Gastrocnemius medialis (tissue), 4 donors: ENCODE data around the gene CTR9. TPM values are rescaled to one million over a fixed set of nuclear protein-coding genes. Genes with fewer than 3 reads are reported as not detected.

Experiments
- ATAC-seq, 2 donors: fragments of 150-250 bp; one replicate each; pipeline ENCODE4 v1.9.1; 2016
- DNase-seq, 2 donors: peaks; one replicate each; pipeline ENCODE4 v3.0.0-alpha.2; 2019
- H3K27ac ChIP-seq, 4 donors: fragments of 200-600 bp; sonication (generic); 1 replicate in 1 of 4; 2 replicates in 3 of 4; pipeline ENCODE4 v1.5.1; 2016 to 2018; ENCODE audit warnings: mild to moderate bottlenecking in 2 of 4, moderate library complexity in 1 of 4
- H3K27me3 ChIP-seq, 3 donors: fragments of 200-600 bp; sonication (generic) in 2 of 3; 1 replicate in 1 of 3; 2 replicates in 2 of 3; pipeline versions ENCODE4 v1.5.1 to v1.6.0; 2016 to 2019; ENCODE audit warnings: mild to moderate bottlenecking in 1 of 3, moderate library complexity in 1 of 3
- H3K36me3 ChIP-seq, 2 donors: fragments of 200-600 bp; sonication (generic) in 1 of 2; one replicate each; pipeline ENCODE4 v1.5.1; 2017 to 2018
- H3K4me1 ChIP-seq, 2 donors: fragments of 200-600 bp; sonication (generic) in 1 of 2; one replicate each; pipeline ENCODE4 v1.5.1; 2016 to 2017; ENCODE audit warnings: mild to moderate bottlenecking in 2 of 2
- H3K4me3 ChIP-seq, 4 donors: fragments of 200-600 bp; sonication (generic) in 3 of 4; 1 replicate in 1 of 4; 2 replicates in 3 of 4; pipeline ENCODE4 v1.5.1; 2016 to 2019; ENCODE audit warnings: mild to moderate bottlenecking in 2 of 4
- H3K9me3 ChIP-seq, 3 donors: fragments of 200-600 bp; sonication (generic) in 2 of 3; 1 replicate in 1 of 3; 2 replicates in 2 of 3; pipeline ENCODE4 v1.5.1; 2016 to 2019
- CTCF ChIP-seq, 5 experiments: fragments of 450-650 bp in 3 of 5; fragments of 200-600 bp in 2 of 5; sonication (generic) in 2 of 5; IDR thresholded peaks in 4 of 5; conservative IDR thresholded peaks in 1 of 5; 1 replicate in 4 of 5; 2 replicates in 1 of 5; pipeline ENCODE4 v1.5.1; 2016 to 2019; ENCODE audit warnings: antibody characterized with exemption in 5 of 5, mild to moderate bottlenecking in 3 of 5, moderate library complexity in 3 of 5
- POLR2A ChIP-seq, 2 donors: fragments of 450-650 bp; IDR thresholded peaks; one replicate each; pipeline ENCODE4 v1.6.1; 2017; ENCODE audit warnings: antibody characterized with exemption in 2 of 2, mild to moderate bottlenecking in 2 of 2, moderate library complexity in 2 of 2
- in situ Hi-C, 4 donors: fragments of 200-750 bp; cut with MboI; loops; one replicate each; pipeline versions ENCODE4 v1.15.0 to v1.8.0; 2017; ENCODE audit warnings: low sequenced_read_pairs in 4 of 4
- intact Hi-C: fragments of 100-400 bp; cut with DNase I; formaldehyde crosslinking; loops from one replicate; pipeline ENCODE4 v1.15.1; 2023; ENCODE audit warnings: low total_unique reads
- total RNA-seq, 4 donors: library from RNA; depleted of rRNA; stranded (reverse); fragments of >200 nt; gene quantifications; one replicate each; pipeline versions ENCODE4 v1.1.0 to v1.2.3, GENCODE V29; 2016

Gene CTR9
- total RNA-seq, 4 donors from 2014 or later, result 18.3 to 22.2 (median 20.4) TPM

GRCh38 chr11:10752061-10752460 lies 1.0 kb downstream of the CTR9 start:
- intact Hi-C loops, result loop anchor here (5.0 kb wide), 1 partner anchor 55 kb away; the partner anchor contains the start of gene EIF4G2
- no peaks in the 10 kb centered on the region for H3K27me3 ChIP-seq
- H3K4me3 ChIP-seq, result peak overlapping the region; percentile 65 to 96 (median 90)
- no peaks in the 10 kb centered on the region for H3K9me3 ChIP-seq
- no peak for ATAC-seq
- no peak for DNase-seq
- in situ Hi-C loops, result no loop called here
- peaks cover 0 to 45% of the 10 kb centered on the region in 2 donors for H3K36me3 ChIP-seq
- H3K27ac ChIP-seq, result peak overlapping the region; percentile 86 to 98 (median 97)
- peaks cover 10 to 26% of the 10 kb centered on the region in 2 donors for H3K4me1 ChIP-seq
- TF ChIP-seq CTCF (IDR thresholded peaks at IDR 0.05 in 4 of 5, conservative IDR thresholded peaks at IDR 0.05 in 1 of 5) (no peak), POLR2A (IDR thresholded peaks at IDR 0.05) (no peak)

- H3K27me3 ChIP-seq, result no peaks in the 10 kb centered on the region
Measured at GRCh38 chr11:10752486-10752885, 1.4 kb downstream of the CTR9 start.

GRCh38 chr11:10758957-10759356 lies 7.9 kb downstream of the CTR9 start:
- TF ChIP-seq POLR2A (IDR thresholded peaks at IDR 0.05) (no peak), CTCF (IDR thresholded peaks at IDR 0.05 in 4 of 5, conservative IDR thresholded peaks at IDR 0.05 in 1 of 5) (no peak)
- in situ Hi-C loops, result loop anchor here in 1 of 4 donors (5.0 kb wide), 1 partner anchor 43 kb away; no protein-coding TSS in a partner anchor
- ATAC-seq, result no peak
- H3K4me1 ChIP-seq, result no peaks in the 10 kb centered on the region
- DNase-seq, result no peak
- intact Hi-C loops, result no loop called here
- H3K27me3 ChIP-seq, result no peaks in the 10 kb centered on the region
- H3K4me3 ChIP-seq, result no peak overlapping the region
- no peaks in the 10 kb centered on the region for H3K9me3 ChIP-seq
- no peak overlapping the region for H3K27ac ChIP-seq
- peaks cover 4 to 99% of the 10 kb centered on the region in 2 donors for H3K36me3 ChIP-seq

More at GRCh38 chr11:10752486-10752885, 1.4 kb downstream of the CTR9 start:
- intact Hi-C loops, result loop anchor here (5.0 kb wide), 1 partner anchor 55 kb away; the partner anchor contains the start of gene EIF4G2
- DNase-seq (no peak), ATAC-seq (no peak)
- in situ Hi-C loops, result no loop called here
- Histone ChIP-seq H3K36me3 (peaks cover 0 to 49% of the 10 kb centered on the region in 2 donors), H3K4me1 (peaks cover 10 to 26% of the 10 kb centered on the region in 2 donors), H3K9me3 (no peaks in the 10 kb centered on the region), H3K4me3 (peak overlapping the region; percentile 65 to 96 (median 90)), H3K27ac (peak overlapping the region; percentile 86 to 98 (median 97))
- no peak for TF ChIP-seq POLR2A (IDR thresholded peaks at IDR 0.05)
- no peak for TF ChIP-seq CTCF (IDR thresholded peaks at IDR 0.05 in 4 of 5, conservative IDR thresholded peaks at IDR 0.05 in 1 of 5)

- no peaks in the 10 kb centered on the region for H3K4me1 ChIP-seq
- H3K4me3 ChIP-seq, result no peak overlapping the region
- in situ Hi-C loops, result no loop called here
- TF ChIP-seq POLR2A (IDR thresholded peaks at IDR 0.05), result no peak
- no peak for TF ChIP-seq CTCF (IDR thresholded peaks at IDR 0.05 in 4 of 5, conservative IDR thresholded peaks at IDR 0.05 in 1 of 5)
- H3K9me3 ChIP-seq, result no peaks in the 10 kb centered on the region
- intact Hi-C loops, result no loop called here
- no peaks in the 10 kb centered on the region for H3K27me3 ChIP-seq
- DNase-seq (no peak), ATAC-seq (no peak)
- H3K27ac ChIP-seq, result no peak overlapping the region
- H3K36me3 ChIP-seq, result peaks cover 8 to 99% of the 10 kb centered on the region in 2 donors
Measured at GRCh38 chr11:10761085-10761698, 10.1 kb downstream of the CTR9 start.
